B cell (primary cell): ENCODE measurements around the gene RERE. TPM values are rescaled to one million over a fixed set of nuclear protein-coding genes. Genes with fewer than 3 reads are reported as not detected.

ENCODE experiments used
- ATAC-seq: fragments of 200-7000 bp; cut with Tn5 transposase; one replicate; pipeline ENCODE4 v1.10.0; 2021; ENCODE audit warnings: low read depth, mild to moderate bottlenecking, moderate number of reproducible peaks, moderate library complexity
- CTCF ChIA-PET: fragments of 350-600 bp; sonication (Branson Sonifier 250); formaldehyde crosslinking; loops from one replicate; lab custom pipeline; 2021; ENCODE audit warnings: antibody characterized with exemption, inconsistent platforms; lab: Charles Lee
- POLR2A ChIA-PET: fragments of 350-600 bp; sonication (Branson Sonifier 250); formaldehyde crosslinking; loops from one replicate; lab custom pipeline; 2021; ENCODE audit warnings: antibody characterized with exemption; lab: Charles Lee
- DNase-seq: peaks from one replicate; pipeline ENCODE4 v3.0.0; 2013
- H2AFZ ChIP-seq: 2 replicates; pipeline ENCODE4 v1.6.1; 2012; ENCODE audit warnings: mild to moderate bottlenecking, low read depth, low read length; ENCODE audit not compliant: insufficient read depth, poor library complexity, severe bottlenecking
- H3K27ac ChIP-seq, 2 donors: 1 replicate in 1 of 2; 2 replicates in 1 of 2; pipeline ENCODE4 v1.5.1; 2012 to 2013; ENCODE audit warnings: low read length in 2 of 2, mild to moderate bottlenecking in 2 of 2, moderate library complexity in 1 of 2
- H3K27me3 ChIP-seq, 4 experiments: fragments of 200-600 bp in 1 of 4; sonication (generic) in 1 of 4; replicated peaks in 1 of 4; 1 replicate in 2 of 4; 2 replicates in 2 of 4; pipeline versions ENCODE4 v1.6.1 to v1.7.0; 2013 to 2016; ENCODE audit warnings: low read length in 3 of 4, mild to moderate bottlenecking in 2 of 4, mixed read lengths in 1 of 4, moderate library complexity in 1 of 4; ENCODE audit not compliant: insufficient read depth in 4 of 4, control insufficient read depth in 3 of 4; ENCODE audit errors: control extremely low read depth in 1 of 4
- H3K36me3 ChIP-seq, 2 experiments: replicated peaks in 1 of 2; 1 replicate in 1 of 2; 2 replicates in 1 of 2; pipeline versions ENCODE4 v1.6.1 to v1.7.1; 2013; ENCODE audit warnings: low read length in 1 of 2; ENCODE audit not compliant: insufficient read depth in 2 of 2, control insufficient read depth in 1 of 2; ENCODE audit errors: control extremely low read depth in 1 of 2, extremely low read depth in 1 of 2
- H3K4me1 ChIP-seq, 2 donors: fragments of 200-600 bp in 1 of 2; sonication (generic) in 1 of 2; 1 replicate in 1 of 2; 2 replicates in 1 of 2; pipeline versions ENCODE4 v1.5.1 to v1.6.1; 2013 to 2017; ENCODE audit warnings: low read length in 2 of 2; ENCODE audit not compliant: control insufficient read depth in 2 of 2, insufficient read depth in 2 of 2
- H3K4me2 ChIP-seq: replicated peaks from 2 replicates; pipeline ENCODE3; 2012; ENCODE audit warnings: mild to moderate bottlenecking, low read depth, low read length; ENCODE audit not compliant: poor library complexity, severe bottlenecking
- H3K4me3 ChIP-seq, 5 experiments: fragments of 200-600 bp in 1 of 5; sonication (generic) in 1 of 5; 1 replicate in 3 of 5; 2 replicates in 2 of 5; pipeline versions ENCODE4 v1.5.1 to v1.7.0; 2011 to 2016; ENCODE audit warnings: low read length in 4 of 5, mild to moderate bottlenecking in 4 of 5, low read depth in 2 of 5, control low read depth in 1 of 5, moderate library complexity in 1 of 5; ENCODE audit not compliant: insufficient read depth in 1 of 5; ENCODE audit errors: control extremely low read depth in 1 of 5, extremely low read depth in 1 of 5
- H3K79me2 ChIP-seq: fragments of 200-600 bp; sonication (generic); one replicate; pipeline ENCODE4 v1.6.0; 2016; ENCODE audit warnings: low read length; ENCODE audit not compliant: control insufficient read depth, insufficient read depth
- H3K9ac ChIP-seq: fragments of 200-600 bp; sonication (generic); 2 replicates; pipeline ENCODE4 v1.6.1; 2017; ENCODE audit warnings: mild to moderate bottlenecking, low read length, moderate library complexity
- H3K9me3 ChIP-seq, 3 donors: one replicate each; pipeline versions ENCODE4 v1.6.1 to v1.7.1; 2013; ENCODE audit warnings: low read length in 2 of 3; ENCODE audit not compliant: control insufficient read depth in 2 of 3, insufficient read depth in 1 of 3; ENCODE audit errors: control extremely low read depth in 1 of 3
- H4K20me1 ChIP-seq: 2 replicates; pipeline ENCODE4 v1.6.0; 2012; ENCODE audit warnings: mild to moderate bottlenecking, low read length; ENCODE audit not compliant: insufficient read depth, control insufficient read depth, poor library complexity, severe bottlenecking
- H3K27ac Mint-ChIP-seq: one replicate; pipeline ENCODE4 v1.8.0; 2021; ENCODE audit warnings: mixed read lengths
- H3K27me3 Mint-ChIP-seq: one replicate; pipeline ENCODE4 v1.8.0; 2021; ENCODE audit warnings: mixed read lengths
- H3K4me1 Mint-ChIP-seq: one replicate; pipeline ENCODE4 v1.8.0; 2021; ENCODE audit warnings: mixed read lengths
- H3K4me3 Mint-ChIP-seq: one replicate; pipeline ENCODE4 v1.8.0; 2021; ENCODE audit warnings: mixed read lengths
- H3K9me3 Mint-ChIP-seq: one replicate; pipeline ENCODE4 v1.8.0; 2022; ENCODE audit warnings: mixed read lengths; ENCODE audit not compliant: insufficient read depth
- CTCF ChIP-seq: fragments of 200-600 bp; IDR thresholded peaks from one replicate; pipeline ENCODE4 v1.8.0; 2022; ENCODE audit warnings: antibody characterized with exemption, mild to moderate bottlenecking
- EZH2 ChIP-seq: IDR thresholded peaks from 2 replicates; pipeline ENCODE4 v1.6.1; 2012; ENCODE audit warnings: borderline replicate concordance, low read depth, mild to moderate bottlenecking, moderate library complexity, low read length; ENCODE audit not compliant: insufficient read depth, poor library complexity, severe bottlenecking
- WGBS: methylation state at CpG from one replicate; pipeline ENCODE4 v1.1.5; 2013; ENCODE audit warnings: missing lambda C conversion rate; ENCODE audit not compliant: insufficient coverage; 5-methylcytosine and 5-hydroxymethylcytosine counted together
- intact Hi-C: fragments of 100-400 bp; cut with micrococcal nuclease; formaldehyde crosslinking; loops from one replicate; pipeline ENCODE4 v1.10.0; 2022
- polyA plus RNA-seq: library from polyadenylated mRNA; depleted of rRNA; stranded (reverse); fragments of >200 nt; gene quantifications from 2 replicates; pipeline ENCODE4 v1.2.3, GENCODE V29; 2012
- total RNA-seq, 2 donors: library from RNA; stranded (reverse); fragments of 120-200 nt in 1 of 2; gene quantifications; 1 replicate in 1 of 2; 2 replicates in 1 of 2; pipeline versions ENCODE4 v1.2.3 to v1.2.4, GENCODE V29; 2013 to 2022

The RERE gene
- total and polyA plus RNA-seq, 2 donors (not counting 1 experiment from before 2014, with no cell fraction given): 27.3 to 132 TPM

- no peak overlapping the region for H3K4me3 ChIP-seq
- no peak overlapping the region for H3K9ac ChIP-seq
- H4K20me1 ChIP-seq: no peaks in the 10 kb centered on the region
- H3K36me3 ChIP-seq: no peaks in the 10 kb centered on the region
- H3K4me2 ChIP-seq: no peak overlapping the region
- no peak overlapping the region for H3K4me3 Mint-ChIP-seq
- ATAC-seq (no peak), DNase-seq (no peak)
- intact Hi-C loops: no loop called here
- H3K27me3 Mint-ChIP-seq: no peaks in the 10 kb centered on the region
- peaks cover 4% of the 10 kb centered on the region for H3K4me1 Mint-ChIP-seq
- TF ChIP-seq EZH2 (no peak), CTCF (no peak)
- H3K27ac Mint-ChIP-seq: no peak overlapping the region
- CTCF ChIA-PET: interaction anchor here (1.6 to 2.0 kb wide), 3 partner anchors 10 to 175 kb away, joined by 5 to 7 read pairs (median 7); no protein-coding TSS in a partner anchor
- H3K4me1 ChIP-seq: no peaks in the 10 kb centered on the region
- POLR2A ChIA-PET: interaction anchor here (0.7 kb wide), 1 partner anchor 199 kb away, joined by 3 read pairs; no protein-coding TSS in a partner anchor
- H2AFZ ChIP-seq: no peak overlapping the region
- H3K27ac ChIP-seq: no peak overlapping the region
- peaks cover 25% of the 10 kb centered on the region for H3K79me2 ChIP-seq
- no peaks in the 10 kb centered on the region for H3K27me3 ChIP-seq
- peaks cover 11% of the 10 kb centered on the region for H3K9me3 Mint-ChIP-seq
- peaks cover 0 to 11% (median 7%) of the 10 kb centered on the region in 3 donors for H3K9me3 ChIP-seq
Observed at GRCh38 chr1:8736927-8737326, 80.5 kb downstream of the RERE start.

GRCh38 chr1:8733484-8733883 lies 84.0 kb downstream of the RERE start:
- TF ChIP-seq CTCF: no peak
- TF ChIP-seq EZH2: no peak
- Histone ChIP-seq H3K27me3 (no peaks in the 10 kb centered on the region), H3K79me2 (peaks cover 23% of the 10 kb centered on the region), H3K27ac (no peak overlapping the region), H3K4me1 (peaks cover 0 to 2% of the 10 kb centered on the region in 2 donors), H3K36me3 (no peaks in the 10 kb centered on the region), H4K20me1 (no peaks in the 10 kb centered on the region), H2AFZ (no peak overlapping the region), H3K9ac (no peak overlapping the region), H3K4me2 (no peak overlapping the region), H3K9me3 (peaks cover 0 to 11% (median 10%) of the 10 kb centered on the region in 3 donors), H3K4me3 (no peak overlapping the region)
- ChIA-PET CTCF (interaction anchor here (0.7 to 1.1 kb wide), 2 partner anchors 21 to 179 kb away, joined by 3 to 4 read pairs; no protein-coding TSS in a partner anchor), POLR2A (no interaction called here)
- no peak for ATAC-seq
- Mint-ChIP-seq H3K4me1 (peaks cover 8% of the 10 kb centered on the region), H3K9me3 (peaks cover 9% of the 10 kb centered on the region), H3K27me3 (no peaks in the 10 kb centered on the region), H3K4me3 (no peak overlapping the region), H3K27ac (no peak overlapping the region)
- WGBS: no CpG with 5 or more reads among the region's 2 CpGs
- intact Hi-C loops: no loop called here
- DNase-seq: no peak
